Nephron progenitor cell (in vitro differentiated cells): ENCODE measurements around the gene RNASEL.

ENCODE experiments used
- DNase-seq: peaks from one replicate; pipeline ENCODE4 v3.0.0; 2021
- H3K27ac Mint-ChIP-seq: 2 replicates; pipeline ENCODE4 v1.8.0; 2021; ENCODE audit warnings: mild to moderate bottlenecking, moderate library complexity, mixed read lengths
- H3K27me3 Mint-ChIP-seq: 2 replicates; pipeline ENCODE4 v1.8.0; 2021; ENCODE audit warnings: mild to moderate bottlenecking, low read depth, mixed read lengths; ENCODE audit not compliant: poor library complexity
- H3K36me3 Mint-ChIP-seq: 2 replicates; pipeline ENCODE4 v1.8.0; 2021; ENCODE audit warnings: low read depth, mixed read lengths
- H3K4me1 Mint-ChIP-seq: 2 replicates; pipeline ENCODE4 v1.8.0; 2021; ENCODE audit warnings: mixed read lengths
- H3K4me3 Mint-ChIP-seq: 2 replicates; pipeline ENCODE4 v1.8.0; 2021; ENCODE audit warnings: mild to moderate bottlenecking, moderate library complexity, mixed read lengths
- H3K9me3 Mint-ChIP-seq: 2 replicates; pipeline ENCODE4 v1.8.0; 2021; ENCODE audit warnings: mild to moderate bottlenecking, moderate library complexity, mixed read lengths
- CTCF ChIP-seq: fragments of 200-600 bp; sonication (generic); IDR thresholded peaks from 2 replicates; pipeline ENCODE4 v1.5.0; 2021; ENCODE audit warnings: antibody characterized with exemption

The RNASEL gene

GRCh38 chr1:182629080-182629479 lies 40.0 kb upstream of the RNASEL start:
- Mint-ChIP-seq H3K27me3 (peaks cover 2% of the 10 kb centered on the region), H3K4me3 (no peak overlapping the region), H3K27ac (peak overlapping the region; percentile 6), H3K4me1 (peaks cover 87% of the 10 kb centered on the region), H3K36me3 (no peaks in the 10 kb centered on the region), H3K9me3 (no peaks in the 10 kb centered on the region)
- no peak for DNase-seq
- no peak for TF ChIP-seq CTCF

- Mint-ChIP-seq H3K4me1 (peaks cover 86% of the 10 kb centered on the region), H3K27me3 (peaks cover 2% of the 10 kb centered on the region), H3K27ac (peak overlapping the region; percentile 6), H3K36me3 (no peaks in the 10 kb centered on the region), H3K4me3 (no peak overlapping the region), H3K9me3 (no peaks in the 10 kb centered on the region)
- no peak for DNase-seq
- TF ChIP-seq CTCF, result no peak
Measured at GRCh38 chr1:182628657-182629056, 39.6 kb upstream of the RNASEL start.

- no peak for DNase-seq
- peaks cover 2% of the 10 kb centered on the region for H3K27me3 Mint-ChIP-seq
- H3K36me3 Mint-ChIP-seq, result no peaks in the 10 kb centered on the region
- TF ChIP-seq CTCF, result no peak
- H3K27ac Mint-ChIP-seq, result no peak overlapping the region
- H3K9me3 Mint-ChIP-seq, result no peaks in the 10 kb centered on the region
- no peak overlapping the region for H3K4me3 Mint-ChIP-seq
- H3K4me1 Mint-ChIP-seq, result peaks cover 86% of the 10 kb centered on the region
Measured at GRCh38 chr1:182627622-182628021, 38.6 kb upstream of the RNASEL start.

- Mint-ChIP-seq H3K9me3 (no peaks in the 10 kb centered on the region), H3K4me3 (no peak overlapping the region), H3K36me3 (no peaks in the 10 kb centered on the region), H3K27ac (no peak overlapping the region), H3K4me1 (peaks cover 75% of the 10 kb centered on the region), H3K27me3 (peaks cover 2% of the 10 kb centered on the region)
- no peak for DNase-seq
- no peak for TF ChIP-seq CTCF
Measured at GRCh38 chr1:182626527-182626926, 37.5 kb upstream of the RNASEL start.

- Mint-ChIP-seq H3K27ac (no peak overlapping the region), H3K4me1 (peaks cover 69% of the 10 kb centered on the region), H3K9me3 (peaks cover 4% of the 10 kb centered on the region)
Measured at GRCh38 chr1:182625719-182626504, 36.9 kb upstream of the RNASEL start.

More at GRCh38 chr1:182625719-182626504, 36.9 kb upstream of the RNASEL start:
- no peak for DNase-seq
- TF ChIP-seq CTCF, result no peak
- H3K36me3 Mint-ChIP-seq, result peaks cover 4% of the 10 kb centered on the region
- H3K4me3 Mint-ChIP-seq, result no peak overlapping the region
- H3K27me3 Mint-ChIP-seq, result peaks cover 2% of the 10 kb centered on the region
